GM12878 (cell line): ENCODE measurements around the gene HSD17B1. TPM values are rescaled to one million over a fixed set of nuclear protein-coding genes. Genes with fewer than 3 reads are reported as not detected.

Source experiments
- ATAC-seq: fragments of 200-7000 bp; cut with Tn5 transposase; 3 replicates; pipeline ENCODE4 v1.9.1; 2020; ENCODE audit warnings: mild to moderate bottlenecking, moderate library complexity
- BruUV-seq: library from RNA; stranded (reverse); fragments of 400-500 nt; replicated peaks from 2 replicates; lab custom pipeline; 2021; lab: Mats Ljungman, UMichigan
- CTCF ChIA-PET: fragments of 300-600 bp; sonication (Branson Sonifier 250); formaldehyde crosslinking; extraction: SDS; loops from one replicate; lab custom pipeline; 2021; ENCODE audit warnings: inconsistent platforms; lab: Yijun Ruan, JAX
- POLR2A ChIA-PET: fragments of 350-600 bp; formaldehyde crosslinking; extraction: SDS; loops from one replicate; lab custom pipeline; 2021; ENCODE audit warnings: inconsistent platforms; lab: Charles Lee
- RAD21 ChIA-PET: fragments of 300-600 bp; sonication (Branson Sonifier 250); formaldehyde crosslinking; loops from one replicate; lab custom pipeline; 2023; ENCODE audit warnings: antibody characterized with exemption; ENCODE audit not compliant: unreplicated experiment; lab: Charles Lee
- SMC1A ChIA-PET: fragments of 300-600 bp; sonication (Branson Sonifier 250); formaldehyde crosslinking; loops from one replicate; lab custom pipeline; 2023; ENCODE audit not compliant: unreplicated experiment, uncharacterized antibody; lab: Charles Lee
- DNase-seq: peaks from one replicate; pipeline ENCODE4 v3.0.0-alpha.2; 2011; ENCODE audit warnings: low read depth, low spot score
- FAIRE-seq: peaks from 3 replicates; lab custom pipeline; 2011; peaks lifted over from hg19 to GRCh38; lab: Jason Lieb, UNC
- H2AFZ ChIP-seq: 2 replicates; pipeline ENCODE4 v1.6.0; 2011; ENCODE audit warnings: low read depth, low read length, control low read depth; ENCODE audit not compliant: control insufficient read depth
- H3K27ac ChIP-seq: 2 replicates; pipeline ENCODE4 v1.5.1; 2011; ENCODE audit warnings: control low read depth; ENCODE audit not compliant: control insufficient read depth, insufficient read depth
- H3K27me3 ChIP-seq, 2 experiments: replicated peaks in 1 of 2; 2 replicates each; pipeline versions ENCODE4 v1.6.0 to v1.6.1; 2011; ENCODE audit warnings: low read length in 1 of 2; ENCODE audit not compliant: control insufficient read depth in 2 of 2, insufficient read depth in 2 of 2
- H3K36me3 ChIP-seq, 2 experiments: 2 replicates each; pipeline ENCODE4 v1.5.1; 2011; ENCODE audit warnings: low read length in 1 of 2; ENCODE audit not compliant: control insufficient read depth in 2 of 2, insufficient read depth in 2 of 2
- H3K4me1 ChIP-seq: 2 replicates; pipeline ENCODE4 v1.6.1; 2011; ENCODE audit warnings: mild to moderate bottlenecking, low read length, moderate library complexity, mixed read lengths; ENCODE audit not compliant: control insufficient read depth, insufficient read depth
- H3K4me2 ChIP-seq: 2 replicates; pipeline ENCODE4 v1.6.0; 2011; ENCODE audit warnings: control low read depth; ENCODE audit not compliant: control insufficient read depth, insufficient read depth
- H3K4me3 ChIP-seq: fragments of 200-600 bp; sonication (generic); 2 replicates; pipeline ENCODE4 v1.5.1; 2016
- H3K79me2 ChIP-seq: 2 replicates; pipeline ENCODE4 v1.6.0; 2011; ENCODE audit warnings: low read length; ENCODE audit not compliant: control insufficient read depth, insufficient read depth
- H3K9ac ChIP-seq: 2 replicates; pipeline ENCODE4 v1.8.0; 2011; ENCODE audit warnings: low read length, control low read depth, mixed read lengths; ENCODE audit not compliant: control insufficient read depth, insufficient read depth
- H3K9me3 ChIP-seq: replicated peaks from 3 replicates; pipeline ENCODE4 v1.5.1; 2011; ENCODE audit warnings: mild to moderate bottlenecking, low read length; ENCODE audit not compliant: control insufficient read depth, insufficient read depth
- H4K20me1 ChIP-seq: 2 replicates; pipeline ENCODE4 v1.6.0; 2011; ENCODE audit not compliant: control insufficient read depth, insufficient read depth
- FOXK2 ChIP-seq: fragments of 450-650 bp; IDR thresholded peaks from 2 replicates; pipeline ENCODE4 v1.6.1; 2017; ENCODE audit warnings: mild to moderate bottlenecking, moderate library complexity
- RELA ChIP-seq: fragments of 450-650 bp; IDR thresholded peaks from 2 replicates; pipeline ENCODE4 v1.8.0; 2014; ENCODE audit warnings: borderline replicate concordance; ENCODE audit not compliant: partially characterized antibody
- RUNX3 ChIP-seq: IDR thresholded peaks from 2 replicates; pipeline ENCODE4 v1.6.1; 2012; ENCODE audit warnings: low read length, inconsistent platforms
- SIN3A ChIP-seq: IDR thresholded peaks from 2 replicates; pipeline ENCODE4 v1.6.1; 2012; ENCODE audit warnings: low read depth, low read length, improper control_type of control experiment
- SMAD5 ChIP-seq: IDR thresholded peaks from 2 replicates; pipeline ENCODE4 v1.6.1; 2016; ENCODE audit warnings: antibody characterized with exemption, low read depth
- SP1 ChIP-seq: IDR thresholded peaks from one replicate; pipeline ENCODE4 v1.6.1; 2011; ENCODE audit warnings: low read depth, low read length
- SRF ChIP-seq, 2 experiments: IDR thresholded peaks; 2 replicates each; pipeline ENCODE4 v1.6.1; 2011; ENCODE audit warnings: low read depth in 2 of 2, low read length in 2 of 2, mild to moderate bottlenecking in 1 of 2, moderate library complexity in 1 of 2
- STAT1 ChIP-seq: fragments of 450-650 bp; conservative IDR thresholded peaks from 2 replicates; pipeline ENCODE4 v1.6.1; 2014; ENCODE audit warnings: antibody characterized with exemption, mild to moderate bottlenecking
- TAF1 ChIP-seq: IDR thresholded peaks from 2 replicates; pipeline ENCODE4 v1.6.1; 2011; ENCODE audit warnings: mild to moderate bottlenecking, low read depth, low read length, borderline replicate concordance
- ZNF207 ChIP-seq: fragments of 450-650 bp; IDR thresholded peaks from 2 replicates; pipeline ENCODE4 v1.6.1; 2014; ENCODE audit warnings: antibody characterized with exemption, mild to moderate bottlenecking, borderline replicate concordance
- ZZZ3 ChIP-seq: IDR thresholded peaks from 2 replicates; pipeline ENCODE4 v1.6.1; 2011; ENCODE audit warnings: low read depth; ENCODE audit not compliant: control insufficient read depth, insufficient read length
- WGBS: methylation state at CpG from one replicate; pipeline ENCODE4 v1.1.6; 2016; ENCODE audit warnings: low lambda C conversion rate; ENCODE audit not compliant: insufficient replicate concordance, insufficient coverage; ENCODE audit errors: missing lambda C conversion rate; 5-methylcytosine and 5-hydroxymethylcytosine counted together
- in situ Hi-C: fragments of 300-500 bp; cut with MboI; formaldehyde crosslinking; loops from 9 replicates; pipeline ENCODE4 v1.14.3; 2018; ENCODE audit warnings: mixed read lengths
- intact Hi-C: fragments of 100-400 bp; cut with micrococcal nuclease; formaldehyde crosslinking; loops from one replicate; pipeline ENCODE4 v1.14.2; 2022; ENCODE audit not compliant: unreplicated experiment
- polyA plus RNA-seq, 11 experiments: library from polyadenylated mRNA; depleted of rRNA in 4 of 11; unstranded in 6 of 11; stranded (reverse) in 5 of 11; fragments of >200 nt; fragmentation: Nextera tagmentation in 4 of 11; fragmentation: Illumina TruSeq in 1 of 11; extraction: Ambion mirVana in 4 of 11; extraction: Trizol in 1 of 11; gene quantifications; 1 replicate in 1 of 11; 2 replicates in 10 of 11; pipeline versions ENCODE4 v1.2.1 to v1.2.3, GENCODE V29; 2011 to 2016; ENCODE audit warnings: inconsistent platforms in 2 of 11, missing spikeins in 2 of 11, low read depth in 1 of 11
- total RNA-seq, 4 experiments: library from RNA; depleted of rRNA in 3 of 4; stranded (reverse); fragments of >200 nt in 3 of 4; fragmentation: Illumina TruSeq in 1 of 4; extraction: Trizol in 1 of 4; gene quantifications; 2 replicates each; pipeline versions ENCODE4 v1.2.1 to v1.2.3, GENCODE V29; 2013 to 2021
- TF ChIP-seq, protein P1 (sequence below): fragments of 150-350 bp; IDR thresholded peaks from 2 replicates; pipeline ENCODE4 v1.6.1; 2014; ENCODE audit warnings: mild to moderate bottlenecking, low read depth, low read length

HSD17B1 gene
- total and polyA plus RNA-seq, 10 of the 15 experiments (the other 5 are each of a cell fraction or from before 2014, with no cell fraction given): 0.15 to 1.1 (median 0.42) TPM

GRCh38 chr17:42568341-42569111, 15.8 kb downstream of the HSD17B1 start:
- FAIRE-seq (no peak), DNase-seq (no peak), ATAC-seq (no peak)
- H3K36me3 ChIP-seq: peaks cover 34 to 44% of the 10 kb centered on the region in 2 experiments
- H3K9ac ChIP-seq: no peak overlapping the region
- H3K4me3 ChIP-seq: no peak overlapping the region
- H2AFZ ChIP-seq: no peak overlapping the region
- SMC1A ChIA-PET: interaction anchor here (0.8 to 1.8 kb wide), 4 partner anchors 9 to 195 kb away, joined by 3 to 13 read pairs (median 5); partner anchors contain the start of gene PSMC3IP
- POLR2A ChIA-PET: interaction anchor here (1.0 to 2.6 kb wide), 3 partner anchors 10 to 115 kb away, joined by 4 to 14 read pairs (median 5); partner anchors contain the start of gene PSMC3IP
- intact Hi-C loops (no loop called here), in situ Hi-C loops (no loop called here)
- 83% methylated on average over 14 of the region's 14 CpGs for WGBS
- RAD21 ChIA-PET: interaction anchor here (1.9 kb wide), 1 partner anchor 10 kb away, joined by 14 read pairs; the partner anchor contains the start of gene PSMC3IP
- H4K20me1 ChIP-seq: no peaks in the 10 kb centered on the region
- H3K4me2 ChIP-seq: peak overlapping the region; percentile 65; the same call in 1 of the 2 replicates
- H3K27me3 ChIP-seq: no peaks in the 10 kb centered on the region
- H3K4me1 ChIP-seq: peaks cover 13% of the 10 kb centered on the region
- no peaks in the 10 kb centered on the region for H3K9me3 ChIP-seq
- CTCF ChIA-PET: interaction anchor here (2.8 kb wide), 1 partner anchor 10 kb away, joined by 14 read pairs; the partner anchor contains the start of gene PSMC3IP
- TF ChIP-seq, protein P1, sequence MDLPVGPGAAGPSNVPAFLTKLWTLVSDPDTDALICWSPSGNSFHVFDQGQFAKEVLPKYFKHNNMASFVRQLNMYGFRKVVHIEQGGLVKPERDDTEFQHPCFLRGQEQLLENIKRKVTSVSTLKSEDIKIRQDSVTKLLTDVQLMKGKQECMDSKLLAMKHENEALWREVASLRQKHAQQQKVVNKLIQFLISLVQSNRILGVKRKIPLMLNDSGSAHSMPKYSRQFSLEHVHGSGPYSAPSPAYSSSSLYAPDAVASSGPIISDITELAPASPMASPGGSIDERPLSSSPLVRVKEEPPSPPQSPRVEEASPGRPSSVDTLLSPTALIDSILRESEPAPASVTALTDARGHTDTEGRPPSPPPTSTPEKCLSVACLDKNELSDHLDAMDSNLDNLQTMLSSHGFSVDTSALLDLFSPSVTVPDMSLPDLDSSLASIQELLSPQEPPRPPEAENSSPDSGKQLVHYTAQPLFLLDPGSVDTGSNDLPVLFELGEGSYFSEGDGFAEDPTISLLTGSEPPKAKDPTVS: no peak
- no peak for TF ChIP-seq TAF1
- TF ChIP-seq FOXK2: no peak
- TF ChIP-seq SRF (IDR thresholded peaks at IDR 0.05; ENCODE audit: low read depth in 2 of 2, low read length in 2 of 2): no peak
- no peak for TF ChIP-seq ZZZ3
- TF ChIP-seq RELA: no peak
- TF ChIP-seq ZNF207: no peak
- TF ChIP-seq SIN3A: no peak
- no peak for TF ChIP-seq SMAD5
- TF ChIP-seq RUNX3: no peak
- no peak for TF ChIP-seq SP1
- TF ChIP-seq STAT1: no peak
- TF ChIP-seq, all 136 proteins: peak for 0
- Histone ChIP-seq H3K79me2 (peaks cover 26% of the 10 kb centered on the region), H3K27ac (0 out of 2 replicates have a peak overlapping the region, but pooled peaks have one; percentile 6)
- no TSS peak for BruUV-seq
